Measurements from ENCODE around the gene WNT11.

WNT11 gene

GRCh38 chr11:76206327-76207081 lies at the start of gene WNT11:
Gene WNT11, minus strand, starts transcription at chr11:76206502. Its CDS starts 95 bp downstream, at chr11:76206407.
- DNase-seq, result peak; percentile 40

- DNase-seq, result no peak
Measured at GRCh38 chr11:76253416-76253815, 47.1 kb upstream of the WNT11 start.

- no peak for DNase-seq
Measured at GRCh38 chr11:76252631-76253070, 46.3 kb upstream of the WNT11 start.

DNA sequence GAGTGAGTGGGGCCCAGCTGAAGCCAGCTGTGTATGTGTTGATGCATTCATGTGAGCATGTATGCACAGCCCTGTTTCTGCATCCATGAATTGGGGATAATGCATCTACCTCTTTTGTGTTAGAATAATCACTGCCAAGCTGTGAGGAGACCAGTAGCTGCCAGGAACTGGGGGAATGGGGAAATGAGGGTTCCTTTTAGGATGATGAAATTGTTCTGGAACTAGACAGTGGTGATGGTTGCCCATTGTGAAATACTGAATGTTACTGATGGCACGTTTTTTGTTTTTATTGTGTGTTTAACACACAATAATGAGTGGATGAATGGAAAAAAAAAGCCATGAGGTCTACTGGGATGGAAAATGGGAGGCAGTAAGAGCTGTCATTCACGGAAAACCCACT lies 45.3 kb upstream of the WNT11 start:
- DNase-seq, result no peak

- no peak for DNase-seq
Measured at GRCh38 chr11:76251226-76251575, 44.9 kb upstream of the WNT11 start.

- DNase-seq, result no peak
Measured at GRCh38 chr11:76250520-76251225, 44.4 kb upstream of the WNT11 start.

DNA sequence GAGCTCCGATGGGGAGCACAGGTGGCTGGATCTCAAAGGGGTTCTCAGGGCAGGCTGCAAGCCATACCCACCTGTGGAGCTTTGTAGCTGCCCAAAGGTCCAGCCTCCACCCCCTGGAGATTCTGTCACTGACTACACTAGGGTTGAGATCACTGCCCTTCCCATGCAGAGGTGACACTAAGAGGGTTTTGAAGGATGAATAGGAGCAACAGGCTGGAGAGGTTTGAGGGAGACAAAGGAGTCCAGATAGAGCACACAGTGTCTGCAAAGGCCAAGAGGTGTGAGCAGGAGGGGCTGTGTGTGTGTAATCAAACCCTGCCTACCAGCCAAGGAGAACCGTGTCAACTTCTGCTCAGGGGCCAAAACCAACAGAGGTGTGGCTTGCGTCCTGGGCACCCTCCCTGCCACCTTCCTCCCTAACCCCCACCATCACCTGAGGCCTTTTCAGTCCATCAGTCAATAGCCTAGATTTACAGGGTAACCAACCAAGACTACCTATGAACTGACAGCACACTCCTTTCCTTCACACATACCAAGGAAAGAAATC lies 43.0 kb upstream of the WNT11 start:
- DNase-seq, result no peak

- DNase-seq, result no peak
Measured at GRCh38 chr11:76248210-76248609, 41.9 kb upstream of the WNT11 start.

- DNase-seq, result no peak
Measured at GRCh38 chr11:76247091-76247490, 40.8 kb upstream of the WNT11 start.

DNA sequence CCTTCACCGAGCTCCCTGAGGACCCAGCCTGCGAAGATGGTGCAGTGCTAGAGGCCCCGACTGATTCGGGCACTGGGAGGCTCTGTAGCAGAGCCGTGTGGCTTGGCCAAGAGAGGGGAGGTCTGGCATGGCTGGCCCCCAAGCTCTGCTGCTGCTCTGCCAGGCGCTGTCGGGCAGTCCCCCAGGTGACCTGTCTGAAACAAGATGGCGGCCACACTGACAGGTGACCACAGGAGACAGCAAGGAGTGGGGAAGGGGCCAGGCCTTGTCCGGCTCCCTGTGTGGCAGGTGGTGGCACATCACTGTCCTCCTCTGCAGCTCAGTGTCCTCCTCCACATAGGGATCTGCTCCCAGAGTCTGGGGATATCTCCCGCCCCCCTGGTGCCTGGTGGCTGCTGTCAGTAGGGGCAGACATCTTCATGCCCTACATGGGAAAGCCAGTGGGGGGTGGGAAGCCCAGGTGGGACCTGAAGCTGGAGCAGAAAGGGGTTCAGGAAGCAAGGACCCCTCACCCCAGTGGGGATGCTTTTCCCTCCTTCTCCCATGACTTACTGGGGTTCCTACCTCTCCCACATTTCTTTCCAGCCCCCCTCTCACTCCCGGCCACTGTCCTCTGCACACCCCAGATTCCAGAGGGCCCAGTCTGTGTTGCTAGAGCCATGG lies 40.1 kb upstream of the WNT11 start:
- DNase-seq, result no peak

DNA sequence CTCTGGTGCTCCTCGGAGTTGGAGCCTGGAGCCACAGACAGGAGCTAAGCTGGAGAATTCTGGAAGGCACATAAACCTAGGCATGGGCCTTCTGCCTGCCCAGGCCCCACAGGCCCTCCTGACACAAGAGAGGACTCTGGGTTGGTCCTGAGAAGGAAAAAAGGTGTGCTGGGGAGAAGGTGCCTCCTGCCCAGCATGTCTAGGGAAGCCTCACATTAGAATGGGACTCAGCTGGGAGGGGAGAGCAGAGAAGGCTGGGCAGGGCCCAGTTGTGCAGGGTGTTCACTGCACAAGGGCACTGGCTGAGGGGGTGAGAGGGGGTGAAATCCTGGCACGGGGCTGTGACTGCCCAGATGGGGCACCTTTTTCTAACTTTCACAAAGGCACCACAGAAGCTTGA lies 39.4 kb upstream of the WNT11 start:
- no peak for DNase-seq

DNA sequence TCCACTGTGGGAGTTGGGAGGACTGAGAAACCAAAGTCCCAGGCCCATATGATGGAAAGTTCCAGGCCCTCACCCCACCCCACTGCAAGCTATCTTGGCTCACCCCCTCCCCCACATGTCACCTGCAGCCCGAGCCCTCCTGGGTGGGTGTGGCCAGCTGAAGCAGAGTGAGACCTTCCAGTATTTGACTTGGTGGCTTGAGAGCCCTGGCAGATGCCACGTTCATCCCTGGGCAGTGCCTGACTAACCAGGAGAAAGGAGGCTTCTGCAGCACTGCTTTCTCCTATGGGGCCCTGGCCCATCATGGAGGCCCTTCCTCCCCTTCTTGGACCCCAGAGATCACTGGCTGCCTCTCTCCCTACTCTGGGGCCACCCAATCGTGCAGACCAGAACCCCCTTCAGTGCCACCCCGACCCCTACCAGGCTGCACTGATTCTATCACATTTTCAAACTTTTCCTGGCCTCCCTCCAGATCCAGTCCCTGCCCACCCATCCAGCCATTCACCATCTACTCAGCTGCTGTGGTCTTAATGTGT lies 38.1 kb upstream of the WNT11 start:
- no peak for DNase-seq

- no peak for DNase-seq
Measured at GRCh38 chr11:76243957-76244285, 37.6 kb upstream of the WNT11 start.

DNA sequence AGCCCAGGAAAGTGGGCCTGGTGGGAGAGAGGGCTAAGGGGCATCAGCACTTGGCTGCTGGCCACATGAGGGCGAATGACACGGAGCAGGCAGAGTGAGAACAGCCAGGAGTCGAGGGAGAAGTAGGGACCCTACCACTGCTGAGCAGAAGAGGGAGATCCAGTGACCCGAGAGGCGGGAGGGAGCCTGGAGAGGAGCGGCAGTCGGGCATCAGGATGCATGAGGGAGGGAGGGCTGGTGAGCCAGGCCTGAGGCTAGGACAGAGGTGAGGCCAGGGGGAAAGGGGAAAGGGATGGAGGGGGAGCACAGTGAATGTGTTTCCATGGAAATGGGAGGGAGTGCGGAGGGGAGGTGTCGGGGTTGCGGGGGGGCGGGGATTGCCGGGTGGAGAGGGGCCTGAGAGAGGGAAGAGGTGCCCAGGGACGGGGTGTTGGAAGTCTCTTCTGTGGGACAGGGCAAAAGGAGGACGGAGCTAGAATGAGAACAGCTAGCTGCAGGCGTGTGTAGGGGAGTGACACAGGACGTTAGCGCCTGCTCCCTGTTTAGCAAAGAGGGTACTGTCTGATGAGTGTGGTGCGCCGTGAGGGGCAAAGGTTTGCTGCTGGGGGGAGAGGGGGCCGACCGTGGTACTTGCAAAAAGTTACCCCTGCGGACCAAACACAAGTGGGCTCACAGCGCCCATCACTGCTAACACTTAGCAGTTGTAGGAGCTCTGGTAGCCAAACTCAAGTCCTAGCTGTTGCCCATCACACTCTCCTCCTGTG lies 37.1 kb upstream of the WNT11 start:
- DNase-seq, result no peak

DNA sequence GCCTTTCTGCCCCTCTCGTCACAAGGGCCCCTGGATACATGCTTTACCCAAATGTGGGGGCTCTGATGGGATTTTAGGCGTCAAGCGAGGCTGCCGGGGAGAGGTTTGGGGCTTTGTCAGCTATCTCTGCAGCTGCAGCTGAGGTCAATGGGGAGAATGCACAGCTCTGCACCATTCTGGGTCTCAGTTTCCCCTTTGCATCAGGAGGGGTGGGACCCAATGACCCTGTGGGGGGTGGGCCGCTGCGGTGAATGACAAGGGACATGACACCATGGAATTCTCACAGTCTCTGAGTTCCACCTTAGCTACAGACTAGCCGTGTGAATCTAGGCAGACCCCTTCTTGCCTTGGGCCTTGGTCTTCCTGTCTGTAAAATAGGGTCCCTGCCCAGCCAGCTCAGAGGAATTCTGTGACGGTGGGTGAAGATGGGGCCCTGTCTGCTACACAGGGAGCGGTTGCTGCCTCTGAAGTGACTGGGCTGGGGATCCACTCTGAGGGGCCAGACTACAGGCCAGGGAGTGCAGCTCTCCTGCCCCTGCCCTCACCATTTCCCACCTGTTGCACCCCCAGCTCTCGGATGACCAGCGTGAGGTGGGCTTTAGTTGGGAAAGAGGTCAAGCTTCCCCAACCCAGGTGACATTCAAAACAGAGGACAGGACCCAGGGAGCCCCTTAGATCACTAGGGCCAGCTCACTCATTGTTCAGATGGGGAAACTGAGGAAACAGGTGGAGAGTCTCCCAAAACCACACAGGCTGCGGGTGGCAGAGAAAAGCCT lies 35.9 kb upstream of the WNT11 start:
- DNase-seq, result no peak

DNA sequence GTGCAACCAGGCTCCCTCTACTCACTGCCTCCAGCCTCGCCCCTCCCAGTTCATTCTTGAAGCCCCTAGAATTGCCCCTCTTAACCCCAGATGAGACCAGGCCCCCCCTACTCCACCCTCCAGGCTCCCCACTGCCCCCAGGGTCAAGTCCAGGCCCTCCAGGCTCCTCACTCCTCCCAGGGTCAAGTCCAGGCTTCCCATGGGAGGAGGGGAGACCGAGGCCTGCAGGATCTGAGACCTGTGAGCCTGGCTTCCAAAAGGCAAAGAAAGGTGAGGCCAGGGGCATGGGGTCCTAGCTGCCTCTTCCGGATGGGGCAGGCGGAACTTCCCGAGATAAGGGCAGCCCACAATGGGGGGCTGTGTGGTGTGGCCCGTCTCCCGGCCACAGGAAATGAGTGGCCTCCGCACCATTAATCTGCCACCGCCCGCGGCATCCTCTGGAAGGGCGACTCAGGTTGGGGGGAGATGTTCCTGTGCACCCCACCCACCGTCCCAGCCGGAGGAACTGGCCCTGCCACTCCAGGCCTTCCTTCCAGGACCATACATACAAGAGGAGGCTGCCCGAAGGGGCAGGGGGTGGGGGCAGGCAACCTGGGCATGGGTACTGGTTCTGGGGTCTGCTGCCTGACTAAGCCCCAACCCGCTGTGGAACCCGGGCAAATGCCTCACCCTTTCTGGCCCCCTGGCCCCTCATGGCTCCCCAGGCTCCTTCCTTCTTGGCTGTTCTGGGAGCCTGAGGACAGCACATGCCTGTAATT lies 35.1 kb upstream of the WNT11 start:
- DNase-seq, result no peak

DNA sequence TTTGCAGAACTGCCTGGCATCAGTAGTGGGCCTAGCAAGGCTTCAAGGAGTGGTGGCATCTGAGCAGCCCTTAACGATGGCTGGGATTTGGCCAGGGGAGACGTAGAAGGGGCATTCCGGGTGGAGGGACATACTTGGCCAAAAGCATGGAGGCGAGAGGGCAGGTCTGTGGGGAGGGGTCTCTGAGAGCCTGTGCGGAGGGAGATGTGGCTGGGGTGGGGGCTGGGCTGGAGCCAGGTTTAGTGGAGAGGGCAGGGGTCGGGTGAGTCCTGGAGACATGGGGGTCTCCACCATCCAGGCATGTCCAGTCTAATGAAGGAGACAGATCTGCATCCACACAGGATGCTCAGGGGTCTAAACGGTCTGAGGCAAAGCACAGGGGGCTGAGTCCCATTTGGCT lies 34.4 kb upstream of the WNT11 start:
- no peak for DNase-seq

GRCh38 chr11:76240161-76240540 lies 33.8 kb upstream of the WNT11 start:
- no peak for DNase-seq

DNA sequence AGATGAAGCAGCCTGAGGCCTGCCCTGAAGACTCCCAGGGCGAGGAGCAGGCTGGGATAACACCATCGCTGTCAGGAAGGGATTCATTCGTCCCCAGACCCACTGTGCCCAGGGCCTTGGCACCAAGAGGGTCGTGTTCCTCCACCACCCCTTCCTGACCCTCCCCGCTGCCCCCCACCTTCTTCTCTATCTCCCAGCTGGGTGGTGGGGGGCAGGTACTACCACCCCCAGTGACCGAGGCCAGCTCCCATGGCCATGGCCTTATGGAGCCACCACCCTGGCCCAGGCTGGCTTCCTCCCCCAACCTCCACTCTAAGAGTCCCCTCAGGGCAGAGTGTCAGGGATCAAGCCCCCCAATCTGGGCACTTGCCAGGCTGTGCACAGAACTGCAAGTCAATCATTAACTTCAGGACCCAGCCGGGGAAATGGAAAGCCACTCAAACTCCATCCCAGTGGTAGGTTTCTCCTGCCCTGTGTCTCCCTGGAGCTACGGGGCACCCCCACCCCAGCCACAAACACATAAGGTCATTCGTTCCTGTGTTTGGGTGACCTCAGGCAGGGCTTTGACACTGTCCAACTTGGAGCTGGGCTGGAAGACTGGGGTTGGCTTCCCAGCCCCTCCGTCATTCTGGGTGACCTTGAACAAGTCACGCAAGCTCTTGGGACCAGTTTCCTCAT lies 33.3 kb upstream of the WNT11 start:
- DNase-seq, result no peak

GRCh38 chr11:76238551-76238950 lies 32.2 kb upstream of the WNT11 start:
- DNase-seq, result no peak

DNA sequence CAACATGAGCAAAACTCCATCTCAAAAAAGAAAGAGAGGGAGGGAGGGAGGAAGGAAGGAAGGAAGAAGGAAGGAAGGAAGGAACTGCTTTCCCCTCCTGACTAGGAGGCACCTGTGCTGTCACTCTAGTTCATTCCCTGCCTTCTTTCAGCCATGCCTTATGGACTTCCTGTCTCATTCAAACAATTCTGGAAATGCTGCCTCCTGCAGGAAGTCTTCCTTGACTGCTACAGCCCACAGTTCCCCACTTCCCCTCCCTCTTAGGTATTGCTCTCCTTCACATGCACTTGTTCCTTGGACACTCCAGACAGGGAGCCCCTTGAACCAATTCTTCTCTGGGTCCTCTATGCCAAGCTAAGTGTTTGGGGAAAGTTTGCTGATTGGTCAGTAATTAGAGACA lies 31.6 kb upstream of the WNT11 start:
- DNase-seq, result no peak
